HFF-Myc (cell line): ENCODE measurements around the gene DMD.
A peak's percentile ranks its signal among the peaks of the same experiment; 100 is the strongest.

Source experiments
- DNase-seq: peaks from one replicate; pipeline ENCODE4 v3.0.0-alpha.2; 2011; ENCODE audit warnings: low read depth; ENCODE audit errors: extremely low read depth
- H3K4me3 ChIP-seq: replicated peaks from 2 replicates; pipeline ENCODE4 v1.5.1; 2011; ENCODE audit warnings: low read depth, mild to moderate bottlenecking, control low read depth, low read length
- TF ChIP-seq, protein P1 (sequence below): IDR thresholded peaks from 2 replicates; pipeline ENCODE4 v1.5.1; 2012; ENCODE audit warnings: mild to moderate bottlenecking, low read depth, low read length, control low read depth; ENCODE audit errors: missing control alignments

The DMD gene

DNA sequence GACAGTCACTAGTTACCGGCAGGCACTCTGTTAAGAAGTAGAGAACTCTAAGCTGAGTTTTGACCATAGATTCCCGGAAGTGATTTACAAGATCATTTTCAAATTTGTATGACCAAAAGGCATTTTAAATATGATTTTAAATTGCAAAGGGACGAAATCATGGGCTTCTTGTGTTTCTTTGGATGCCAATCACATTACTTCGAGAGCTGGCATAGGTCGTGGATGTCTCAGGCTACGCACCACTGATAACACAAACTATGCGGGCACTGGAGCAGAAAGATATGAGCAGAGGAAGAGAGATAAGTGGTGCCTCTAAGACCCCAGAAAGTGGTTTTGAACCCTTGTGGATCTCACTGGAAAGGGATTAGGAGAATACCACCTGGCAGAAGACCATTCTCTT lies 1845.3 kb downstream of the DMD start:
- TF ChIP-seq, protein P1, sequence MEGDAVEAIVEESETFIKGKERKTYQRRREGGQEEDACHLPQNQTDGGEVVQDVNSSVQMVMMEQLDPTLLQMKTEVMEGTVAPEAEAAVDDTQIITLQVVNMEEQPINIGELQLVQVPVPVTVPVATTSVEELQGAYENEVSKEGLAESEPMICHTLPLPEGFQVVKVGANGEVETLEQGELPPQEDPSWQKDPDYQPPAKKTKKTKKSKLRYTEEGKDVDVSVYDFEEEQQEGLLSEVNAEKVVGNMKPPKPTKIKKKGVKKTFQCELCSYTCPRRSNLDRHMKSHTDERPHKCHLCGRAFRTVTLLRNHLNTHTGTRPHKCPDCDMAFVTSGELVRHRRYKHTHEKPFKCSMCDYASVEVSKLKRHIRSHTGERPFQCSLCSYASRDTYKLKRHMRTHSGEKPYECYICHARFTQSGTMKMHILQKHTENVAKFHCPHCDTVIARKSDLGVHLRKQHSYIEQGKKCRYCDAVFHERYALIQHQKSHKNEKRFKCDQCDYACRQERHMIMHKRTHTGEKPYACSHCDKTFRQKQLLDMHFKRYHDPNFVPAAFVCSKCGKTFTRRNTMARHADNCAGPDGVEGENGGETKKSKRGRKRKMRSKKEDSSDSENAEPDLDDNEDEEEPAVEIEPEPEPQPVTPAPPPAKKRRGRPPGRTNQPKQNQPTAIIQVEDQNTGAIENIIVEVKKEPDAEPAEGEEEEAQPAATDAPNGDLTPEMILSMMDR = no peak
- DNase-seq = no peak
- no peak overlapping the region for H3K4me3 ChIP-seq

DNA sequence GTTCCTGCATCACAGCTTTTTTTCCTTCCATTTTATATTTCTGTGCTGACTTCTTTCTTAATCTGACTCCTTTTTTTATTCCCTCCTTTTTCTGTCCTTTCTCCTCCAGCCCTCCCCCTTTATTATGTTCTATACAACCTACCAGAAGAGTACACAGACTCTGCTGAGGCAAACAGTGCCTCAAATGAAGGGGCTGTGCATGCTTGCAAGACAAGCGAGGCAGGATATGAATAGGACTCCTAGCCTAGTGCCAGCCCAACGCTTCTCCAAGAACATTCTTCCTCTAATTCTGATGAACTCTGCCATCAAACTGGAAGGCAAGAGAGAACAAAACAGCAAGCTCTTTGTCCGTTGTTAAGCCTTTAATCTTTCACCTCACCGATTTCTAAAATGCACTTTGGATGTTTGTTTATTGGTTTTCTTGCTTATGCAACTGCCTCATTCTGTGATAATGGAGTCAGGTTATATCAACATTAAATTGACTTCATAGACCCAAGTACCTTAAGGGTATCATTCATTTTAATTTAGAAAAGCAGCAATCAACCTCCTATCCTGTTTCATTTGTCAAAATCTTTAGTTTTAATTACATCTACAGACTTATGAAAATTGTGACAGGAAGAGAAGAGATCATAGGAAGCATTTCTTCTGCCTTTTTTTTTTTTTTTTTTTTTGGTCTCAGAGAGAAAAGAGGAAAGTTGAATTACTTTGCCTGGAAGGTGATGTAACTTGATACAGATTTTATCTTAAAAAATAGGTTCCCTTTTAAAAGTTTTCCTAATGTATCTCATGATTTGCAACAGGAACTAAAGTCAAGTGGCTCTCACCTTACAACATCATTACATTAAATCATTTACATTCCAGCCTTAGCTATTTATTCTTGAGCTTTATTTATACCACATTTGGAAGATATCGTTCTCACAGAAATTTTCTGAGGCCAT lies 1854.8 kb downstream of the DMD start:
- TF ChIP-seq, protein P1 = no peak
- no peak overlapping the region for H3K4me3 ChIP-seq

DNA sequence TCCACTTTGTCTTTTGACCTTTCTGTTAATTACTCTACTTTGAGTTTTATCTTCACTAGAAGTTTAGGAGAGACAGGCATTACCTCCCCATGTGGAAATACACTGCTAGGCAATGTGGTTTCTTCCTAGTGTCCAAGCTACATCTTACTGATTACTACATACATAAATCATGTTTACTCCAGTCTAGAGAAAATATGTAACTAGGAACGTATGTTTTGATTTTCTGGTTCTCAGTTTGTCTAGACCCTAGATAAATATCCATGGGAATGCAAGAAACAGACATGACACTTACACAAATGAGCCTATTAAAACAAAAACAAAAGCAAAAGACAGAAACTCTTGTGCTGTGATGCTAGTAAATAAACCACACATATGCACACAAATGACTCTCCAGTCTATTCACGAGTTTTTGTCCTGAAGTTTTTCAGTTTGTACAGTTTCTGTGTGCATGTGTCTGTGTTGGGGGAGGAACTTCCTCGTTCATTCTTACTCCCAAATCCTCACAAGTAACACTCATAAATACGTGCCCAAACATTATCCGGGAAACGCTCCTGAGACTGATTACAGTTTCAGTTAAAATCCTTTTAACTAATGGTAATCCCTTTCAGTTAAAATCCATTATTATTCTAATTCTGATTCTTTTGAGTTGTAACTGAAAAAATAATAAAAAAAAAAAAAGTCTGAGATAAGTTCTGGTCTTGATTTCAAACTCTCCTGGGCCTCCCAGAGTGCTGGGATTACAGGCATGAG lies 1856.0 kb downstream of the DMD start:
- H3K4me3 ChIP-seq = no peak overlapping the region
- TF ChIP-seq, protein P1 = no peak
- DNase-seq = no peak

More for the DNA sequence above, 1854.8 kb downstream of the DMD start:
- DNase-seq = no peak

DNA sequence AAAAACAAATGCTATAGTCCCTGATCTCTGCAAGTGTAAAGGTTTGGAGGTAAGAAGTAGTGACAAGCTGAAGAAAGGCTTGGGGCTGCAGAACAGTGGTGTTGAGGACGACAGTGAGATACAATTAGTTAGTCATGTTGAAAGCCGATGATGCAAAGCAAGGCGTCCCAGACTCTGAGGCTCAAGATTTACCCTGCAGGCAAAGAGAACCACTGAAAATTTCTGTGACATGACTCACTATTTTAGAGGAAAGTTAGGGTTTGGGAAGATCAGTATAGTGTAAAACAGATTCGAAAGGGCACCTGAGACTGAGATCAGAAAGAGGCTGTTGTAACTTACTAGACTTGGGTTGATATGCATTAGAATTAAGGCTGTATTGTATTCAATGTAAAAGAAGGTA lies 1858.3 kb downstream of the DMD start:
- no peak overlapping the region for H3K4me3 ChIP-seq
- TF ChIP-seq, protein P1 = no peak
- DNase-seq = peak; percentile 31

DNA sequence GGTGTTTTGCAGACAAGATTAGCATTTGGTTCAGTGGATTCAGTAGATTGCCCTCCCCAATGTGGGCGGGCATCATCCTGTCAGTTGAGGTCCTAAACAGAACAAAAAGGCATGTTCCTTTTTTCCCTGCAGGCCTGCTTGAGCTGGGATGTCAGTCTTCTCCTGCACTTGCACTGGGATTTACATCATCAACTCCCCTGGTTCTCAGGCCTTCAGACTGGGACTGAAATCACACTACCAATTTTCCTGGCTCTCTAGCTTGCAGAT lies 1860.6 kb downstream of the DMD start:
- DNase-seq = no peak
- no peak overlapping the region for H3K4me3 ChIP-seq
- TF ChIP-seq, protein P1 = no peak

DNA sequence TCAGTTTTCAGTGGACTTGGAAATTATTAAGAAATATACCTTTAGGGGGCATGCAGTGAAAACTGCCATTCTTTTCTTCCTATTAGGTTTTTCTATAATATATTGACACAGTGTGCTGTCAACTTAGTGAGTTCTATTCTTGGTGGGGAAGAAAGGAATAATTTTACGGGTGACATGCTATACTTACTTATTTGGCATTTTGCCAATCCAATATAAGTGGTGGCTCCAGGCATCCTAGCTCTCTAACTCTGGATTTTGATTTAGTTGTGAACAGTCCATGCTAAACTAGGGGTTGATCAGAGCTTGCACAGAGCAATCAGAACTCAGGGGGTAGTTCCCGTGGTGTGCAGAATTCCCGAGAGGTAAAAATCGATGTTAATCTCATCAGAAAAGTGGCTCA lies 1861.8 kb downstream of the DMD start:
- H3K4me3 ChIP-seq = no peak overlapping the region
- DNase-seq = no peak
- TF ChIP-seq, protein P1 = no peak
